ENCODE results near the gene ZNF526.

ZNF526 gene

DNA sequence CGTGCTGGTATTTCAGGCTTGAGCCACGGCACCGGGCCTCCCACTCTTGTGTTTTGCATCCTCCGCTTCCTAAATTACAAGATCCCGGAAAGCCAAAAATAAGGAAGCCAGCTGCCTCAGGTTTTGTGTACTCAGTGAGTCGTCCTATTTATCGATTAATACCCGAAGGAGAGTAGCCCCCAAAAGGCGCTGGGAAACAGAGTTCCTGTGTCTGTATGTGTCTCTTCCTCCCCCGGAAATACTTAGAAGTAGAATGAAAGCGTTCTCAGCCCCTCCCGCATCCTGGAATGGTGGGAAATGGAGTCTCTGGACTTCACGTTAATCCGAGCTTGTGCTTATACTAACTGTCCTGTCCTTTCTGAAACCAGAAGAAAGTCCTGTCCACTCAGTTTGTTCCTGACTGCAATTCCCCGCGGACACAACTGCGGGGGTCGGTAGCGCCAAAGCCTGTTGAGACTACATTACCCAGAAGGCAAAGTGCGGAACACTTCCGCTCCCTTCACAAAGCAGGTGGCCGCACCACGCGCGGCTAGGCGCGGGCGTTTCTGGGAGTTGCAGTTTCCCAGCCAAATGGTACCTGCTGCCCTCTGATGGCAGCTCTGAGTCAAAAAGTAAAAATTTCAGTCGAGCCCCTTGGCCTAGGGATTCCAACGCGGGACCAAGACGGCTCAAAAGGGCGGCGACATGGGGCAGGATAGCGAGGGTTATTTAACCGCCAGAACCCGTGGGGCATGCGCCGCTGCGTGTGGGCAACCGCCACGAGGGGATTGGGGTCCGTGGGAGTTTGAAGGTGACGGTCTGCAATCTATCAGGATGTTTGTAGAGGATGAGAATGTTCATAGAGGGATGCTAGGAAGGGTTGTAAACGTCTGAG lies 24.5 kb downstream of the ZNF526 start (continued):
- TF ChIP-seq ZNF354C (tag by site-specific recombination; IDR thresholded peaks at IDR 0.05; ENCODE audit: borderline replicate concordance, low read depth) (no peak), HOXA7 (CRISPR knock-in tag; IDR thresholded peaks at IDR 0.05; ENCODE audit: borderline replicate concordance) (no peak), ZNF169 (tag by site-specific recombination; IDR thresholded peaks at IDR 0.05) (no peak), ZNF221 (tag by site-specific recombination; IDR thresholded peaks at IDR 0.05; ENCODE audit: borderline replicate concordance) (no peak), SP2 (tag by site-specific recombination; IDR thresholded peaks at IDR 0.05) (peak; percentile 68), ZBTB48 (tag by site-specific recombination; IDR thresholded peaks at IDR 0.05) (peak; percentile 89), OSR2 (tag by site-specific recombination; IDR thresholded peaks at IDR 0.05) (no peak), HOXD13 (CRISPR knock-in tag; IDR thresholded peaks at IDR 0.05; ENCODE audit: borderline replicate concordance) (no peak), ZNF394 (tag by site-specific recombination; IDR thresholded peaks at IDR 0.05; ENCODE audit: borderline replicate concordance) (peak; percentile 41; the same call in 1 of the 2 replicates), ZNF292 (tag by site-specific recombination; IDR thresholded peaks at IDR 0.05; ENCODE audit: borderline replicate concordance, low read depth) (no peak), OVOL3 (tag by site-specific recombination; IDR thresholded peaks at IDR 0.05) (no peak), HOXC10 (CRISPR knock-in tag; IDR thresholded peaks at IDR 0.05) (no peak), ZNF76 (tag by site-specific recombination; IDR thresholded peaks at IDR 0.05; ENCODE audit: borderline replicate concordance, low read depth) (peak; percentile 99), KLF16 (tag by site-specific recombination; IDR thresholded peaks at IDR 0.05) (peak; percentile 65), TCF7L2 (IDR thresholded peaks at IDR 0.05; ENCODE audit: borderline replicate concordance, low read depth, low read length) (no peak), ZNF544 (tag by site-specific recombination; IDR thresholded peaks at IDR 0.05) (no peak), ZNF324 (tag by site-specific recombination; IDR thresholded peaks at IDR 0.05) (peak; percentile 49), ZNF426 (tag by site-specific recombination; IDR thresholded peaks at IDR 0.05) (no peak), ZNF660 (tag by site-specific recombination; IDR thresholded peaks at IDR 0.05) (peak; percentile 73), ZNF707 (tag by site-specific recombination; IDR thresholded peaks at IDR 0.05) (no peak), ZNF654 (tag by site-specific recombination; IDR thresholded peaks at IDR 0.05; ENCODE audit: low read depth) (0 out of 2 replicates have a peak, but pooled peaks have one; percentile 12), ZNF555 (tag by site-specific recombination; conservative IDR thresholded peaks at IDR 0.05) (no peak), BCL6B (tag by site-specific recombination; IDR thresholded peaks at IDR 0.05) (peak; percentile 78), ZBTB6 (tag by site-specific recombination; IDR thresholded peaks at IDR 0.05) (no peak), AEBP2 (tag by site-specific recombination; IDR thresholded peaks at IDR 0.05; ENCODE audit: borderline replicate concordance) (no peak), ZNF585B (tag by site-specific recombination; IDR thresholded peaks at IDR 0.05) (no peak)
- TF ChIP-seq, protein P1, sequence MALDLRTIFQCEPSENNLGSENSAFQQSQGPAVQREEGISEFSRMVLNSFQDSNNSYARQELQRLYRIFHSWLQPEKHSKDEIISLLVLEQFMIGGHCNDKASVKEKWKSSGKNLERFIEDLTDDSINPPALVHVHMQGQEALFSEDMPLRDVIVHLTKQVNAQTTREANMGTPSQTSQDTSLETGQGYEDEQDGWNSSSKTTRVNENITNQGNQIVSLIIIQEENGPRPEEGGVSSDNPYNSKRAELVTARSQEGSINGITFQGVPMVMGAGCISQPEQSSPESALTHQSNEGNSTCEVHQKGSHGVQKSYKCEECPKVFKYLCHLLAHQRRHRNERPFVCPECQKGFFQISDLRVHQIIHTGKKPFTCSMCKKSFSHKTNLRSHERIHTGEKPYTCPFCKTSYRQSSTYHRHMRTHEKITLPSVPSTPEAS (tag by site-specific recombination; IDR thresholded peaks at IDR 0.05) = no peak
- TF ChIP-seq, protein P2, sequence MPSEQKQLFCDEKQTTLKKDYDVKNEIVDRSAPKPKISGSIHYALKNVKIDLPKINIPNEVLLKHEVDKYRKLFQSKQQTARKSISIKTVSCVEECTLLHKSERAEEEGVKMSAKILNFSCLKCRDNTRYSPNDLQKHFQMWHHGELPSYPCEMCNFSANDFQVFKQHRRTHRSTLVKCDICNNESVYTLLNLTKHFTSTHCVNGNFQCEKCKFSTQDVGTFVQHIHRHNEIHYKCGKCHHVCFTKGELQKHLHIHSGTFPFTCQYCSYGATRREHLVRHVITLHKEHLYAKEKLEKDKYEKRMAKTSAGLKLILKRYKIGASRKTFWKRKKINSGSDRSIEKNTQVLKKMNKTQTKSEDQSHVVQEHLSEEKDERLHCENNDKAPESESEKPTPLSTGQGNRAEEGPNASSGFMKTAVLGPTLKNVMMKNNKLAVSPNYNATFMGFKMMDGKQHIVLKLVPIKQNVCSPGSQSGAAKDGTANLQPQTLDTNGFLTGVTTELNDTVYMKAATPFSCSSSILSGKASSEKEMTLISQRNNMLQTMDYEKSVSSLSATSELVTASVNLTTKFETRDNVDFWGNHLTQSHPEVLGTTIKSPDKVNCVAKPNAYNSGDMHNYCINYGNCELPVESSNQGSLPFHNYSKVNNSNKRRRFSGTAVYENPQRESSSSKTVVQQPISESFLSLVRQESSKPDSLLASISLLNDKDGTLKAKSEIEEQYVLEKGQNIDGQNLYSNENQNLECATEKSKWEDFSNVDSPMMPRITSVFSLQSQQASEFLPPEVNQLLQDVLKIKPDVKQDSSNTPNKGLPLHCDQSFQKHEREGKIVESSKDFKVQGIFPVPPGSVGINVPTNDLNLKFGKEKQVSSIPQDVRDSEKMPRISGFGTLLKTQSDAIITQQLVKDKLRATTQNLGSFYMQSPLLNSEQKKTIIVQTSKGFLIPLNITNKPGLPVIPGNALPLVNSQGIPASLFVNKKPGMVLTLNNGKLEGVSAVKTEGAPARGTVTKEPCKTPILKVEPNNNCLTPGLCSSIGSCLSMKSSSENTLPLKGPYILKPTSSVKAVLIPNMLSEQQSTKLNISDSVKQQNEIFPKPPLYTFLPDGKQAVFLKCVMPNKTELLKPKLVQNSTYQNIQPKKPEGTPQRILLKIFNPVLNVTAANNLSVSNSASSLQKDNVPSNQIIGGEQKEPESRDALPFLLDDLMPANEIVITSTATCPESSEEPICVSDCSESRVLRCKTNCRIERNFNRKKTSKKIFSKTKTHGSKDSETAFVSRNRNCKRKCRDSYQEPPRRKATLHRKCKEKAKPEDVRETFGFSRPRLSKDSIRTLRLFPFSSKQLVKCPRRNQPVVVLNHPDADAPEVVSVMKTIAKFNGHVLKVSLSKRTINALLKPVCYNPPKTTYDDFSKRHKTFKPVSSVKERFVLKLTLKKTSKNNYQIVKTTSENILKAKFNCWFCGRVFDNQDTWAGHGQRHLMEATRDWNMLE (tag by site-specific recombination; conservative IDR thresholded peaks at IDR 0.05; ENCODE audit: low read depth) = peak; percentile 71

Measured in HEK293 (cell line).